Stimulated activated naive B cell treated with anti-CD40 and anti-IgM and Interleukin-4, amounts not matched to agents 10 μg/mL and 1 μg/mL and 100 μg/mL, for 72 hours (primary cell): ENCODE data around the gene ARL15.

ENCODE experiments used
- ATAC-seq, 2 donors: fragments of 150-1000 bp; cut with Tn5 transposase; replicated peaks; 2 replicates each; pipeline ENCODE4 v1.10.0; 2021; ENCODE audit warnings: moderate library complexity in 1 of 2
- DNase-seq: peaks from one replicate; pipeline ENCODE4 v3.0.0; 2021
- H3K27ac Mint-ChIP-seq: one replicate; pipeline ENCODE4 v1.8.0; 2022; ENCODE audit warnings: mild to moderate bottlenecking, mixed read lengths
- H3K27me3 Mint-ChIP-seq, 2 donors: one replicate each; pipeline ENCODE4 v1.8.0; 2022; ENCODE audit warnings: mixed read lengths in 2 of 2
- H3K36me3 Mint-ChIP-seq, 2 donors: one replicate each; pipeline ENCODE4 v1.8.0; 2022; ENCODE audit warnings: mixed read lengths in 2 of 2, mild to moderate bottlenecking in 1 of 2
- H3K4me1 Mint-ChIP-seq, 2 donors: one replicate each; pipeline ENCODE4 v1.8.0; 2022; ENCODE audit warnings: mixed read lengths in 2 of 2, mild to moderate bottlenecking in 1 of 2
- H3K4me3 Mint-ChIP-seq, 2 donors: one replicate each; pipeline ENCODE4 v1.8.0; 2022; ENCODE audit warnings: mild to moderate bottlenecking in 2 of 2, mixed read lengths in 2 of 2, moderate library complexity in 1 of 2
- H3K9me3 Mint-ChIP-seq, 2 donors: one replicate each; pipeline ENCODE4 v1.8.0; 2022; ENCODE audit warnings: mixed read lengths in 2 of 2, mild to moderate bottlenecking in 1 of 2

ARL15 gene

GRCh38 chr5:53962306-53962705, 348.1 kb downstream of the ARL15 start:
- DNase-seq (no peak), ATAC-seq (no peak)
- Mint-ChIP-seq H3K36me3 (peaks cover 13 to 37% of the 10 kb centered on the region in 2 donors), H3K4me3 (no peak overlapping the region), H3K9me3 (peaks cover 3 to 9% of the 10 kb centered on the region in 2 donors), H3K4me1 (no peaks in the 10 kb centered on the region), H3K27me3 (no peaks in the 10 kb centered on the region), H3K27ac (no peak overlapping the region)

GRCh38 chr5:53956632-53957031, 353.7 kb downstream of the ARL15 start:
- ATAC-seq: no peak
- H3K9me3 Mint-ChIP-seq: peaks cover 12 to 20% of the 10 kb centered on the region in 2 donors
- H3K36me3 Mint-ChIP-seq: peaks cover 19 to 43% of the 10 kb centered on the region in 2 donors
- no peak overlapping the region for H3K4me3 Mint-ChIP-seq
- DNase-seq: no peak
- no peak overlapping the region for H3K27ac Mint-ChIP-seq
- no peaks in the 10 kb centered on the region for H3K27me3 Mint-ChIP-seq
- H3K4me1 Mint-ChIP-seq: peaks cover 1 to 5% of the 10 kb centered on the region in 2 donors

- Mint-ChIP-seq H3K36me3 (peaks cover 19 to 43% of the 10 kb centered on the region in 2 donors), H3K4me1 (peaks cover 1 to 5% of the 10 kb centered on the region in 2 donors), H3K4me3 (no peak overlapping the region), H3K9me3 (peaks cover 12 to 20% of the 10 kb centered on the region in 2 donors), H3K27ac (no peak overlapping the region), H3K27me3 (no peaks in the 10 kb centered on the region)
- ATAC-seq: no peak
- DNase-seq: no peak
Observed at GRCh38 chr5:53956196-53956595, 354.2 kb downstream of the ARL15 start.

- H3K9me3 Mint-ChIP-seq: no peaks in the 10 kb centered on the region
Observed at GRCh38 chr5:53950621-53951020, 359.8 kb downstream of the ARL15 start.

GRCh38 chr5:53948598-53948997, 361.8 kb downstream of the ARL15 start:
- ATAC-seq: no peak

More at GRCh38 chr5:53950621-53951020, 359.8 kb downstream of the ARL15 start:
- Mint-ChIP-seq H3K27me3 (no peaks in the 10 kb centered on the region), H3K4me3 (no peak overlapping the region), H3K36me3 (peaks cover 0 to 15% of the 10 kb centered on the region in 2 donors), H3K4me1 (no peaks in the 10 kb centered on the region), H3K27ac (no peak overlapping the region)
- ATAC-seq (no peak), DNase-seq (no peak)

GRCh38 chr5:53946405-53947100, 363.8 kb downstream of the ARL15 start:
- Mint-ChIP-seq H3K36me3 (peaks cover 20 to 41% of the 10 kb centered on the region in 2 donors), H3K27me3 (no peaks in the 10 kb centered on the region), H3K9me3 (peaks cover 0 to 1% of the 10 kb centered on the region in 2 donors), H3K4me1 (no peaks in the 10 kb centered on the region), H3K27ac (no peak overlapping the region), H3K4me3 (no peak overlapping the region)
- DNase-seq (no peak), ATAC-seq (no peak)

More at GRCh38 chr5:53948598-53948997, 361.8 kb downstream of the ARL15 start:
- Mint-ChIP-seq H3K4me1 (no peaks in the 10 kb centered on the region), H3K4me3 (no peak overlapping the region), H3K27ac (no peak overlapping the region), H3K9me3 (peaks cover 0 to 1% of the 10 kb centered on the region in 2 donors), H3K27me3 (no peaks in the 10 kb centered on the region), H3K36me3 (peaks cover 6 to 21% of the 10 kb centered on the region in 2 donors)
- no peak for DNase-seq

GRCh38 chr5:53944981-53945380, 365.4 kb downstream of the ARL15 start:
- DNase-seq: no peak
- H3K9me3 Mint-ChIP-seq: peaks cover 0 to 1% of the 10 kb centered on the region in 2 donors
- H3K27ac Mint-ChIP-seq: no peak overlapping the region
- no peaks in the 10 kb centered on the region for H3K4me1 Mint-ChIP-seq
- H3K36me3 Mint-ChIP-seq: peaks cover 22 to 43% of the 10 kb centered on the region in 2 donors
- no peak overlapping the region for H3K4me3 Mint-ChIP-seq
- H3K27me3 Mint-ChIP-seq: no peaks in the 10 kb centered on the region
- ATAC-seq: no peak

- ATAC-seq (no peak), DNase-seq (no peak)
- H3K27me3 Mint-ChIP-seq: no peaks in the 10 kb centered on the region
- H3K4me1 Mint-ChIP-seq: no peaks in the 10 kb centered on the region
- H3K27ac Mint-ChIP-seq: no peak overlapping the region
- peaks cover 0 to 1% of the 10 kb centered on the region in 2 donors for H3K9me3 Mint-ChIP-seq
- H3K4me3 Mint-ChIP-seq: no peak overlapping the region
- H3K36me3 Mint-ChIP-seq: peaks cover 26 to 47% of the 10 kb centered on the region in 2 donors
Observed at GRCh38 chr5:53943938-53944337, 366.4 kb downstream of the ARL15 start.

- Mint-ChIP-seq H3K27ac (no peak overlapping the region), H3K4me3 (no peak overlapping the region), H3K9me3 (peaks cover 0 to 1% of the 10 kb centered on the region in 2 donors), H3K27me3 (no peaks in the 10 kb centered on the region), H3K36me3 (peaks cover 27 to 49% of the 10 kb centered on the region in 2 donors), H3K4me1 (no peaks in the 10 kb centered on the region)
- DNase-seq: no peak
- ATAC-seq: no peak
Observed at GRCh38 chr5:53942724-53943123, 367.6 kb downstream of the ARL15 start.

GRCh38 chr5:53940921-53941320, 369.5 kb downstream of the ARL15 start:
- ATAC-seq (no peak), DNase-seq (no peak)
- peaks cover 0 to 1% of the 10 kb centered on the region in 2 donors for H3K9me3 Mint-ChIP-seq
- no peak overlapping the region for H3K4me3 Mint-ChIP-seq
- peaks cover 27 to 39% of the 10 kb centered on the region in 2 donors for H3K36me3 Mint-ChIP-seq
- no peaks in the 10 kb centered on the region for H3K4me1 Mint-ChIP-seq
- no peak overlapping the region for H3K27ac Mint-ChIP-seq
- no peaks in the 10 kb centered on the region for H3K27me3 Mint-ChIP-seq

- Mint-ChIP-seq H3K27ac (no peak overlapping the region), H3K27me3 (no peaks in the 10 kb centered on the region), H3K36me3 (peaks cover 13 to 17% of the 10 kb centered on the region in 2 donors), H3K4me1 (no peaks in the 10 kb centered on the region), H3K4me3 (no peak overlapping the region), H3K9me3 (no peaks in the 10 kb centered on the region)
- no peak for DNase-seq
- ATAC-seq: no peak
Observed at GRCh38 chr5:53937467-53937866, 372.9 kb downstream of the ARL15 start.

- no peak overlapping the region for H3K27ac Mint-ChIP-seq
- DNase-seq (no peak), ATAC-seq (no peak)
- no peak overlapping the region for H3K4me3 Mint-ChIP-seq
- no peaks in the 10 kb centered on the region for H3K27me3 Mint-ChIP-seq
- H3K36me3 Mint-ChIP-seq: peaks cover 7 to 9% of the 10 kb centered on the region in 2 donors
- H3K4me1 Mint-ChIP-seq: no peaks in the 10 kb centered on the region
- H3K9me3 Mint-ChIP-seq: no peaks in the 10 kb centered on the region
Observed at GRCh38 chr5:53936481-53937352, 373.7 kb downstream of the ARL15 start.

- peaks cover 5% of the 10 kb centered on the region in 2 donors for H3K36me3 Mint-ChIP-seq
- no peaks in the 10 kb centered on the region for H3K27me3 Mint-ChIP-seq
- no peaks in the 10 kb centered on the region for H3K9me3 Mint-ChIP-seq
- no peak for DNase-seq
- no peak overlapping the region for H3K27ac Mint-ChIP-seq
- no peak overlapping the region for H3K4me3 Mint-ChIP-seq
- no peak for ATAC-seq
- peaks cover 0 to 2% of the 10 kb centered on the region in 2 donors for H3K4me1 Mint-ChIP-seq
Observed at GRCh38 chr5:53934151-53934820, 376.1 kb downstream of the ARL15 start.

- H3K9me3 Mint-ChIP-seq: no peaks in the 10 kb centered on the region
- no peak for DNase-seq
- no peak for ATAC-seq
- peaks cover 0 to 2% of the 10 kb centered on the region in 2 donors for H3K4me1 Mint-ChIP-seq
- no peaks in the 10 kb centered on the region for H3K36me3 Mint-ChIP-seq
- H3K27ac Mint-ChIP-seq: no peak overlapping the region
- no peaks in the 10 kb centered on the region for H3K27me3 Mint-ChIP-seq
- no peak overlapping the region for H3K4me3 Mint-ChIP-seq
Observed at GRCh38 chr5:53932351-53932750, 378.0 kb downstream of the ARL15 start.
